Lower lobe of right lung (tissue), 2 donors: ENCODE results near the gene KIAA1549. TPM values are rescaled to one million over a fixed set of nuclear protein-coding genes. Genes with fewer than 3 reads are reported as not detected.
A peak's percentile ranks its signal among the peaks of the same experiment; 100 is the strongest.

Experiments
- ATAC-seq, 2 donors: fragments of 200-7000 bp; cut with Tn5 transposase; one replicate each; pipeline ENCODE4 v1.9.1; 2020 to 2022; ENCODE audit warnings: mild to moderate bottlenecking in 2 of 2, moderate library complexity in 2 of 2
- DNase-seq: peaks from one replicate; pipeline ENCODE4 v3.0.0-alpha.2; 2020
- H3K27ac ChIP-seq: fragments of 200-600 bp; one replicate; pipeline ENCODE4 v1.8.0; 2022
- H3K27me3 ChIP-seq: fragments of 200-600 bp; one replicate; pipeline ENCODE4 v1.8.0; 2022; ENCODE audit warnings: low read depth
- H3K36me3 ChIP-seq: fragments of 200-600 bp; one replicate; pipeline ENCODE4 v1.8.0; 2022; ENCODE audit warnings: mild to moderate bottlenecking
- H3K4me1 ChIP-seq: fragments of 200-600 bp; one replicate; pipeline ENCODE4 v1.8.0; 2022
- H3K4me3 ChIP-seq: fragments of 200-600 bp; one replicate; pipeline ENCODE4 v1.8.0; 2022; ENCODE audit warnings: mild to moderate bottlenecking
- H3K9me3 ChIP-seq: fragments of 200-600 bp; one replicate; pipeline ENCODE4 v1.8.0; 2022
- CTCF ChIP-seq: fragments of 200-600 bp; IDR thresholded peaks from one replicate; pipeline ENCODE4 v1.8.0; 2022; ENCODE audit warnings: antibody characterized with exemption, mild to moderate bottlenecking
- intact Hi-C: fragments of 100-400 bp; cut with DNase I; formaldehyde crosslinking; loops from one replicate; pipeline ENCODE4 v1.11.0; 2022
- total RNA-seq: library from RNA; stranded (reverse); fragmentation: NEBNext Ultra II Directional; extraction: Animal tissue kit (Norgen Biotek cat#: 25700); gene quantifications from one replicate; pipeline ENCODE4 v1.2.1, GENCODE V29; 2021
- donor health status: DM: no; HTN: yes; CAD: no; lungs with severe emphysema.

Gene KIAA1549
- total RNA-seq, 1 donor from 2014 or later, result 5.3 TPM

GRCh38 chr7:138898255-138898654, 82.9 kb downstream of the KIAA1549 start:
- no peaks in the 10 kb centered on the region for H3K9me3 ChIP-seq
- no peak overlapping the region for H3K4me3 ChIP-seq
- no peaks in the 10 kb centered on the region for H3K27me3 ChIP-seq
- ATAC-seq (no peak), DNase-seq (no peak)
- intact Hi-C loops, result no loop called here
- TF ChIP-seq CTCF, result no peak
- no peaks in the 10 kb centered on the region for H3K36me3 ChIP-seq
- no peak overlapping the region for H3K27ac ChIP-seq
- H3K4me1 ChIP-seq, result no peaks in the 10 kb centered on the region

GRCh38 chr7:138895679-138896078, 85.5 kb downstream of the KIAA1549 start:
- ATAC-seq (no peak), DNase-seq (no peak)
- no peak for TF ChIP-seq CTCF
- H3K27me3 ChIP-seq, result no peaks in the 10 kb centered on the region
- H3K4me1 ChIP-seq, result no peaks in the 10 kb centered on the region
- no peak overlapping the region for H3K27ac ChIP-seq
- H3K4me3 ChIP-seq, result no peak overlapping the region
- H3K9me3 ChIP-seq, result no peaks in the 10 kb centered on the region
- intact Hi-C loops, result no loop called here
- H3K36me3 ChIP-seq, result no peaks in the 10 kb centered on the region

DNA sequence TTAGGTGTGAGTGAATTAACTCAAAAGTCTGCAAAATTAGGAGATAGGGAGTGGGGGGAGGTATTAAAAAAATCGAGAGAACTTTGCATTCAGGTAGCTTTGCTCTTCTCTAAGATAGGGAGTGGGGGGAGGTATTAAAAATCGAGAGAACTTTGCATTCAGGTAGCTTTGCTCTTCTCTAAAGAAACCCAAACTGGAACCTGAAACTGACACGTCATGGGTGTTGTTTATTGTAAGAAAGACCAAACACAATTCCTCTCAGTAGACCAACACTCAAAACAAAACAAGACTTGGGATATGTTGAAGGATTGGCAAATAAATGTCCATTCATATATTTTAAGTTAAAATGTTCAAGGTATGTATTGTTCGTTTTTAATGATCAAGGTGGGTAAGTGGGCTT, 87.9 kb downstream of the KIAA1549 start:
- H3K27ac ChIP-seq, result no peak overlapping the region
- no peak for DNase-seq
- no peak overlapping the region for H3K4me3 ChIP-seq
- H3K4me1 ChIP-seq, result no peaks in the 10 kb centered on the region
- H3K36me3 ChIP-seq, result no peaks in the 10 kb centered on the region
- no peak for TF ChIP-seq CTCF
- ATAC-seq, result no peak
- no peaks in the 10 kb centered on the region for H3K27me3 ChIP-seq
- H3K9me3 ChIP-seq, result no peaks in the 10 kb centered on the region
- intact Hi-C loops, result no loop called here

- Histone ChIP-seq H3K9me3 (no peaks in the 10 kb centered on the region), H3K4me3 (no peak overlapping the region), H3K27me3 (no peaks in the 10 kb centered on the region), H3K27ac (no peak overlapping the region), H3K36me3 (no peaks in the 10 kb centered on the region), H3K4me1 (no peaks in the 10 kb centered on the region)
- no peak for TF ChIP-seq CTCF
- ATAC-seq (peak; percentile 77 to 90), DNase-seq (no peak)
- intact Hi-C loops, result no loop called here
Measured at GRCh38 chr7:138892812-138893211, 88.4 kb downstream of the KIAA1549 start.

DNA sequence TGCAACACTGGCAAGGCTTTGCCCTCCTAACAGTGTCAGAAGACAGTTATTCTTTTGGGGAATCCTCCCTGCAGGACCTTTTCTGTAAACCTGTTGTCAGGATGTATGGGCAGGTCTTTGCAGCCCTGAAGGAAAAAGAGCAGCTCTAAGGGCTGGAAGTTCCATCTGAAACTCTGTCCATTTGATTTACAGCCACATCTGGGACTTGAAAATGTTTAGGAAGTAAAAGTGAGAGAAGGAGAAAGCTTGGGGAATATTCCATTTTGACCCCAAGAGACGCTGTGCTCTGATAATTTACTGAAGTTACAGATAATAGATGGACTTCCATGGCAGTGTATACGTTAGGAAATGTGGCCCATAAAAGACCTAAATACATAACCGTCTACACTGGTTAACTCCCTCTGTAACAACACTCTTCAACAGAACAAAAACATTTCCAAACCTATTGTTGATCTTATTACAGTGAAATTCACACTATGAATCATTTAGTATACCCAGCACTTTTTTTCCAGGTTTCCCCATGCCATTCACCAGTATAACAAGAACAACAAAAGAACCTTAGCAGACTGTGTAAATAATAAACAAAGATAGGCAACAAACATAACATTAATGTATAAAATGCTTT, 89.1 kb downstream of the KIAA1549 start:
- ATAC-seq, result no peak
- no peak overlapping the region for H3K27ac ChIP-seq
- no peak for DNase-seq
- H3K4me1 ChIP-seq, result no peaks in the 10 kb centered on the region
- no peak for TF ChIP-seq CTCF
- no peaks in the 10 kb centered on the region for H3K9me3 ChIP-seq
- no peaks in the 10 kb centered on the region for H3K36me3 ChIP-seq
- intact Hi-C loops, result no loop called here
- no peak overlapping the region for H3K4me3 ChIP-seq
- H3K27me3 ChIP-seq, result no peaks in the 10 kb centered on the region

- Histone ChIP-seq H3K27ac (no peak overlapping the region), H3K9me3 (no peaks in the 10 kb centered on the region), H3K36me3 (no peaks in the 10 kb centered on the region), H3K27me3 (no peaks in the 10 kb centered on the region), H3K4me3 (no peak overlapping the region), H3K4me1 (no peaks in the 10 kb centered on the region)
- no peak for DNase-seq
- intact Hi-C loops, result no loop called here
- ATAC-seq, result no peak
- no peak for TF ChIP-seq CTCF
Measured at GRCh38 chr7:138891446-138891810, 89.8 kb downstream of the KIAA1549 start.
